Esophagus muscularis mucosa (tissue), 4 donors: Measurements from ENCODE around the gene CAPSL. TPM values are rescaled to one million over a fixed set of nuclear protein-coding genes. Genes with fewer than 3 reads are reported as not detected.

Experiments
- DNase-seq: peaks from one replicate; pipeline ENCODE4 v3.0.0-alpha.2; 2017; ENCODE audit errors: extremely low spot score
- H3K27ac ChIP-seq, 4 donors: fragments of 200-600 bp; sonication (generic); replicated peaks in 1 of 4; 1 replicate in 3 of 4; 2 replicates in 1 of 4; pipeline ENCODE4 v1.5.1; 2016 to 2019; ENCODE audit warnings: mild to moderate bottlenecking in 1 of 4
- H3K27me3 ChIP-seq, 4 donors: fragments of 200-600 bp; sonication (generic); one replicate each; pipeline versions ENCODE4 v1.5.1 to v1.6.0; 2016 to 2019
- H3K36me3 ChIP-seq, 4 donors: fragments of 200-600 bp; sonication (generic); one replicate each; pipeline ENCODE4 v1.5.1; 2016 to 2019
- H3K4me1 ChIP-seq, 4 donors: fragments of 200-600 bp; sonication (generic); one replicate each; pipeline ENCODE4 v1.5.1; 2016 to 2019
- H3K4me3 ChIP-seq, 4 donors: fragments of 200-600 bp; sonication (generic); 1 replicate in 2 of 4; 2 replicates in 2 of 4; pipeline ENCODE4 v1.5.1; 2016 to 2019; ENCODE audit warnings: mild to moderate bottlenecking in 4 of 4, moderate library complexity in 1 of 4
- H3K9me3 ChIP-seq, 4 donors: fragments of 200-600 bp; sonication (generic); 1 replicate in 3 of 4; 2 replicates in 1 of 4; pipeline ENCODE4 v1.5.1; 2016 to 2019
- EP300 ChIP-seq: sonication (generic); formaldehyde crosslinking; IDR thresholded peaks from one replicate; pipeline ENCODE4 v1.6.1; 2017; ENCODE audit warnings: antibody characterized with exemption
- POLR2A ChIP-seq: fragments of 450-650 bp; IDR thresholded peaks from one replicate; pipeline ENCODE4 v1.6.1; 2017; ENCODE audit warnings: antibody characterized with exemption, moderate library complexity, mild to moderate bottlenecking, low read depth
- POLR2AphosphoS5 ChIP-seq, 2 donors: sonication (generic); formaldehyde crosslinking; IDR thresholded peaks; one replicate each; pipeline ENCODE4 v1.6.1; 2017; ENCODE audit warnings: antibody characterized with exemption in 2 of 2
- WGBS: methylation state at CpG from one replicate; pipeline ENCODE4 v1.1.5; 2018; 5-methylcytosine and 5-hydroxymethylcytosine counted together
- intact Hi-C: fragments of 100-400 bp; cut with DNase I; formaldehyde crosslinking; loops from one replicate; pipeline ENCODE4 v1.15.1; 2023
- total RNA-seq, 4 donors: library from RNA; depleted of rRNA; stranded (reverse); fragments of >200 nt; gene quantifications; one replicate each; pipeline versions ENCODE4 v1.1.0 to v1.2.1, GENCODE V29; 2016
- TF ChIP-seq, protein P1 (sequence below), 3 experiments: fragments of 200-600 bp in 2 of 3; fragments of 450-650 bp in 1 of 3; sonication (generic) in 2 of 3; IDR thresholded peaks; one replicate each; pipeline ENCODE4 v1.5.1; 2017 to 2019; ENCODE audit warnings: antibody characterized with exemption in 3 of 3, mild to moderate bottlenecking in 2 of 3, moderate library complexity in 1 of 3

Gene CAPSL
- total RNA-seq, 4 donors from 2014 or later = not detected

- no peaks in the 10 kb centered on the region for H3K27me3 ChIP-seq
- no peaks in the 10 kb centered on the region for H3K4me1 ChIP-seq
- TF ChIP-seq POLR2AphosphoS5 (IDR thresholded peaks at IDR 0.05) (no peak), EP300 (no peak), POLR2A (no peak)
- TF ChIP-seq, protein P1, sequence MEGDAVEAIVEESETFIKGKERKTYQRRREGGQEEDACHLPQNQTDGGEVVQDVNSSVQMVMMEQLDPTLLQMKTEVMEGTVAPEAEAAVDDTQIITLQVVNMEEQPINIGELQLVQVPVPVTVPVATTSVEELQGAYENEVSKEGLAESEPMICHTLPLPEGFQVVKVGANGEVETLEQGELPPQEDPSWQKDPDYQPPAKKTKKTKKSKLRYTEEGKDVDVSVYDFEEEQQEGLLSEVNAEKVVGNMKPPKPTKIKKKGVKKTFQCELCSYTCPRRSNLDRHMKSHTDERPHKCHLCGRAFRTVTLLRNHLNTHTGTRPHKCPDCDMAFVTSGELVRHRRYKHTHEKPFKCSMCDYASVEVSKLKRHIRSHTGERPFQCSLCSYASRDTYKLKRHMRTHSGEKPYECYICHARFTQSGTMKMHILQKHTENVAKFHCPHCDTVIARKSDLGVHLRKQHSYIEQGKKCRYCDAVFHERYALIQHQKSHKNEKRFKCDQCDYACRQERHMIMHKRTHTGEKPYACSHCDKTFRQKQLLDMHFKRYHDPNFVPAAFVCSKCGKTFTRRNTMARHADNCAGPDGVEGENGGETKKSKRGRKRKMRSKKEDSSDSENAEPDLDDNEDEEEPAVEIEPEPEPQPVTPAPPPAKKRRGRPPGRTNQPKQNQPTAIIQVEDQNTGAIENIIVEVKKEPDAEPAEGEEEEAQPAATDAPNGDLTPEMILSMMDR (IDR thresholded peaks at IDR 0.05) = no peak
- H3K27ac ChIP-seq = no peak overlapping the region
- H3K9me3 ChIP-seq = no peaks in the 10 kb centered on the region
- intact Hi-C loops = no loop called here
- H3K36me3 ChIP-seq = no peaks in the 10 kb centered on the region
- no peak overlapping the region for H3K4me3 ChIP-seq
- DNase-seq = no peak
- 92% methylated on average over 6 of the region's 6 CpGs for WGBS
Measured at GRCh38 chr5:35903631-35904203, 34.7 kb downstream of the CAPSL start.

DNA sequence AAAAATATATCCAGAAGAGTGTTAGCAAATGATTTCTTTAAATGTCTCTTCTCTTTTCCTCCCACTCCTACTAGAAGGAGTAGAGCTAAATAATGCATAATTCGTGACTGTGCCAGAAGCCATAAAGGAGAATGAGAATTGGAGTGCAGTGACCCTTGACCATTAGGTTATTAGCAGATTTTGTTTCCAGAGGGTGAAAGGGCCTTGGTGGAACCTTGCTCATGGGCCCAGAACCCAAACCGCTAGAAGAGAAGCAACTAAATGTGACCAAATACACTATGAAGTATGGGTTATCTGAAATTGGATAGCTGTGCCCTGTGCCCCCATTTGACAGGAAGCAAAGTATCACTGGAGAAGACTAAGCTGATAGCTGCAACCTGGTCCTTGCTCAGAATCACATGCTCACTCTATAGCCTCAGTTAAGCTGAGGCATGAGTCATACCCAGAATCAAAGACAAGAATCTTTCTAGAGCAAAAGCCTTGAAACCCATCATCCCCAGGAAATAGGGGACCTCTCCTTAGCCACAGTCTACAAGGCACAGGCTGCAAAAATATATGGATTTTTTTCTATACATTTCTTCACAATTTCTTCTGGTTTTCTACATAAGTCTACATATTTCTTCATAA is 36.3 kb downstream of the CAPSL start:
- no peaks in the 10 kb centered on the region for H3K4me1 ChIP-seq
- no peaks in the 10 kb centered on the region for H3K36me3 ChIP-seq
- H3K4me3 ChIP-seq = no peak overlapping the region
- intact Hi-C loops = no loop called here
- H3K27ac ChIP-seq = no peak overlapping the region
- H3K9me3 ChIP-seq = no peaks in the 10 kb centered on the region
- H3K27me3 ChIP-seq = no peaks in the 10 kb centered on the region
- no peak for DNase-seq
- TF ChIP-seq EP300 (no peak), POLR2A (no peak), POLR2AphosphoS5 (IDR thresholded peaks at IDR 0.05) (no peak)
- TF ChIP-seq, protein P1 (IDR thresholded peaks at IDR 0.05) = no peak
- 74% methylated on average over 2 of the region's 2 CpGs for WGBS

DNA sequence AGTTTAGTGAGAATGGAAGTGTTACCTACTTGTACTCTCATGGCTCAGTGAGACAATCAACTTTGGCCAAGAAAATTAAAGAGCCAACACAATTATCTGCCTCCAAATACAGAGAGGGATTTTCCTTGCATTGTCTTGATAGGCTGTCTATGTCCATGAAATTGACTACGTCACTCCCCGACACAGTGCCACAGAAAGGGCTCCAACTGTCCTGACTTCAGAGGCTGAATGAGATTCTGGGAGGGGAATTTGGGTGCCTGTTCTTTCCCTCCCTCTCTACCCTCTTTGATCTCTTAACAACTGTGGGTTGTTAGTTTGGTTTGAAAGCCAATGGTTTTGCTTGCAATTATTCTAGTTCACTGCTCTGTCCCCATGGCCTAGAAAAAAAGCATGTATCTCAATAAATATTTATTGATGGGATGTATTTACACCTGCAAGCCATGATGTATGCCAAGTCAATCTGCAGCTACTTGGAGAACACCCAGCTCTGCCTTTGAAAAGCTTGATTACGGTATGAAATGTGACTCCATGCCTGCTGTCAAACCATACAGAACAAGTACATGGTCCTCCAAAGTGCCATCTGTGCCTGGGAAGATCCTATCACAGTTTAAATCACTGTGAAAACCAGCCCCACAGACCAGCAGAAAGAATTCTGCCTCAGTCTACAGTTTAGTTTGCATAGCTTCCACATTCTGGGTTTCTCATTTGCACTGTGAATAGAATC is 37.3 kb downstream of the CAPSL start:
- no peak overlapping the region for H3K27ac ChIP-seq
- no peak for TF ChIP-seq POLR2A
- no peak for TF ChIP-seq EP300
- TF ChIP-seq, protein P1 (IDR thresholded peaks at IDR 0.05) = no peak
- no peak for TF ChIP-seq POLR2AphosphoS5 (IDR thresholded peaks at IDR 0.05)
- H3K4me3 ChIP-seq = no peak overlapping the region
- H3K36me3 ChIP-seq = no peaks in the 10 kb centered on the region
- 96% methylated on average over 3 of the region's 3 CpGs for WGBS
- no peak for DNase-seq
- no peaks in the 10 kb centered on the region for H3K9me3 ChIP-seq
- no peaks in the 10 kb centered on the region for H3K27me3 ChIP-seq
- intact Hi-C loops = no loop called here
- no peaks in the 10 kb centered on the region for H3K4me1 ChIP-seq

GRCh38 chr5:35899800-35900199 is 38.6 kb downstream of the CAPSL start:
- no peak overlapping the region for H3K27ac ChIP-seq
- no peak for DNase-seq
- no peaks in the 10 kb centered on the region for H3K4me1 ChIP-seq
- H3K27me3 ChIP-seq = no peaks in the 10 kb centered on the region
- H3K36me3 ChIP-seq = no peaks in the 10 kb centered on the region
- H3K9me3 ChIP-seq = no peaks in the 10 kb centered on the region
- no peak for TF ChIP-seq POLR2AphosphoS5 (IDR thresholded peaks at IDR 0.05)
- no peak for TF ChIP-seq EP300
- no peak for TF ChIP-seq POLR2A
- TF ChIP-seq, protein P1 (IDR thresholded peaks at IDR 0.05) = no peak
- intact Hi-C loops = no loop called here
- 35% methylated on average over 3 of the region's 3 CpGs for WGBS
- H3K4me3 ChIP-seq = no peak overlapping the region
